IPS DF 19.7 (cell line): Measurements from ENCODE around the gene PLSCR4.
"Not testable (repeated sequence)": the region's sequence is repeated elsewhere in the genome, so short reads cannot be mapped to it uniquely, and the experiment has no call there.

Experiments
- DNase-seq: peaks from one replicate; pipeline ENCODE4 v3.0.0-alpha.2; 2013; ENCODE audit warnings: low read depth, low spot score

PLSCR4 gene

GRCh38 chr3:146250449-146251382 lies at the start of gene PLSCR4:
Gene PLSCR4 (minus strand): TSS chr3:146251105. CDS start chr3:146222071, 29,034 bp downstream.
- DNase-seq = no peak

- not testable (repeated sequence) for DNase-seq
These were observed 42.5 kb upstream of the PLSCR4 start for GRCh38 chr3:146293401-146293800.

GRCh38 chr3:146283781-146284445 lies 33.0 kb upstream of the PLSCR4 start:
- DNase-seq = no peak

- no peak for DNase-seq
These were observed 30.0 kb upstream of the PLSCR4 start for GRCh38 chr3:146280864-146281263.

- DNase-seq = no peak
These were observed 29.0 kb upstream of the PLSCR4 start for GRCh38 chr3:146279951-146280350.

- DNase-seq = no peak
These were observed 28.1 kb upstream of the PLSCR4 start for GRCh38 chr3:146279013-146279412.

- no peak for DNase-seq
These were observed 27.2 kb upstream of the PLSCR4 start for GRCh38 chr3:146277953-146278631.

GRCh38 chr3:146275476-146275875 lies 24.6 kb upstream of the PLSCR4 start:
- no peak for DNase-seq

- DNase-seq = no peak
These were observed 23.9 kb upstream of the PLSCR4 start for GRCh38 chr3:146274833-146275232.

GRCh38 chr3:146273721-146274407 lies 23.0 kb upstream of the PLSCR4 start:
- no peak for DNase-seq

- no peak for DNase-seq
These were observed 20.3 kb upstream of the PLSCR4 start for GRCh38 chr3:146271180-146271579.

GRCh38 chr3:146269271-146269670 lies 18.4 kb upstream of the PLSCR4 start:
- DNase-seq = no peak

- DNase-seq = no peak
These were observed 17.8 kb upstream of the PLSCR4 start for GRCh38 chr3:146268535-146269219.

GRCh38 chr3:146265720-146266119 lies 14.8 kb upstream of the PLSCR4 start:
- no peak for DNase-seq

GRCh38 chr3:146262371-146263110 lies 11.6 kb upstream of the PLSCR4 start:
- DNase-seq = no peak

GRCh38 chr3:146259880-146260589 lies 9.1 kb upstream of the PLSCR4 start:
- no peak for DNase-seq

GRCh38 chr3:146256851-146257486 lies 6.1 kb upstream of the PLSCR4 start:
- peak; percentile 63 for DNase-seq

- not testable (repeated sequence) for DNase-seq
These were observed 1.5 kb upstream of the PLSCR4 start for GRCh38 chr3:146252445-146252844.

- no peak for DNase-seq
These were observed 984 bp downstream of the PLSCR4 start for GRCh38 chr3:146249921-146250320.
